ENCODE measurements around the gene SMAD9. TPM values are rescaled to one million over a fixed set of nuclear protein-coding genes. Genes with fewer than 3 reads are reported as not detected.

Gene SMAD9
- total and polyA plus RNA-seq, 2 of the 13 experiments (the other 11 are each of a cell fraction or from before 2014, with no cell fraction given), result 4.2 to 7.7 TPM

GRCh38 chr13:36882829-36883390 is 37.1 kb downstream of the SMAD9 start (continued):
- 0 out of 2 replicates have a peak, but pooled peaks have one; percentile 37 for TF ChIP-seq DMAP1 (CRISPR knock-in tag; IDR thresholded peaks at IDR 0.05)
- no peak for TF ChIP-seq FOXM1 (CRISPR knock-in tag; IDR thresholded peaks at IDR 0.05)
- no peak for TF ChIP-seq ETV6 (CRISPR knock-in tag; conservative IDR thresholded peaks at IDR 0.05)
- peak; percentile 51 for TF ChIP-seq MIXL1 (CRISPR knock-in tag; IDR thresholded peaks at IDR 0.05)
- no peak for TF ChIP-seq KLF9 (CRISPR knock-in tag; IDR thresholded peaks at IDR 0.05; ENCODE audit: low read depth)
- TF ChIP-seq ZNF841 (CRISPR knock-in tag; IDR thresholded peaks at IDR 0.05; ENCODE audit: borderline replicate concordance), result no peak
- no peak; the same call in 1 of the 2 replicates for TF ChIP-seq YEATS4 (CRISPR knock-in tag; IDR thresholded peaks at IDR 0.05; ENCODE audit: borderline replicate concordance)
- TF ChIP-seq GPN1 (CRISPR knock-in tag; IDR thresholded peaks at IDR 0.05; ENCODE audit: borderline replicate concordance), result no peak
- TF ChIP-seq NFYB (CRISPR knock-in tag; IDR thresholded peaks at IDR 0.05), result no peak
- no peak for TF ChIP-seq ZMAT3 (CRISPR knock-in tag; conservative IDR thresholded peaks at IDR 0.05)
- TF ChIP-seq THAP11 (CRISPR knock-in tag; IDR thresholded peaks at IDR 0.05), result no peak
- TF ChIP-seq CC2D1A (CRISPR knock-in tag; IDR thresholded peaks at IDR 0.05), result no peak
- no peak for TF ChIP-seq ZNF24 (IDR thresholded peaks at IDR 0.05)
- TF ChIP-seq, protein P1, sequence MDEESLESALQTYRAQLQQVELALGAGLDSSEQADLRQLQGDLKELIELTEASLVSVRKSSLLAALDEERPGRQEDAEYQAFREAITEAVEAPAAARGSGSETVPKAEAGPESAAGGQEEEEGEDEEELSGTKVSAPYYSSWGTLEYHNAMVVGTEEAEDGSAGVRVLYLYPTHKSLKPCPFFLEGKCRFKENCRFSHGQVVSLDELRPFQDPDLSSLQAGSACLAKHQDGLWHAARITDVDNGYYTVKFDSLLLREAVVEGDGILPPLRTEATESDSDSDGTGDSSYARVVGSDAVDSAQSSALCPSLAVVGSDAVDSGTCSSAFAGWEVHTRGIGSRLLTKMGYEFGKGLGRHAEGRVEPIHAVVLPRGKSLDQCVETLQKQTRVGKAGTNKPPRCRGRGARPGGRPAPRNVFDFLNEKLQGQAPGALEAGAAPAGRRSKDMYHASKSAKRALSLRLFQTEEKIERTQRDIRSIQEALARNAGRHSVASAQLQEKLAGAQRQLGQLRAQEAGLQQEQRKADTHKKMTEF (CRISPR knock-in tag; IDR thresholded peaks at IDR 0.05), result peak; percentile 62
- no peak for TF ChIP-seq CEBPZ (IDR thresholded peaks at IDR 0.05; ENCODE audit: low read length)
- peak; percentile 72; the same call in 1 of the 2 replicates for TF ChIP-seq KDM1A (CRISPR knock-in tag; IDR thresholded peaks at IDR 0.05)
- peak; percentile 43; the same call in 1 of the 2 replicates for TF ChIP-seq PPARG (CRISPR knock-in tag; conservative IDR thresholded peaks at IDR 0.05)
- no peak for TF ChIP-seq ZNF124 (CRISPR knock-in tag; IDR thresholded peaks at IDR 0.05)
- TF ChIP-seq MED8 (CRISPR knock-in tag; IDR thresholded peaks at IDR 0.05; ENCODE audit: insufficient replicate concordance), result peak; percentile 59
- 0 out of 2 replicates have a peak, but pooled peaks have one; percentile 39 for TF ChIP-seq TGIF2 (CRISPR knock-in tag; IDR thresholded peaks at IDR 0.05)
- TF ChIP-seq, protein P2, sequence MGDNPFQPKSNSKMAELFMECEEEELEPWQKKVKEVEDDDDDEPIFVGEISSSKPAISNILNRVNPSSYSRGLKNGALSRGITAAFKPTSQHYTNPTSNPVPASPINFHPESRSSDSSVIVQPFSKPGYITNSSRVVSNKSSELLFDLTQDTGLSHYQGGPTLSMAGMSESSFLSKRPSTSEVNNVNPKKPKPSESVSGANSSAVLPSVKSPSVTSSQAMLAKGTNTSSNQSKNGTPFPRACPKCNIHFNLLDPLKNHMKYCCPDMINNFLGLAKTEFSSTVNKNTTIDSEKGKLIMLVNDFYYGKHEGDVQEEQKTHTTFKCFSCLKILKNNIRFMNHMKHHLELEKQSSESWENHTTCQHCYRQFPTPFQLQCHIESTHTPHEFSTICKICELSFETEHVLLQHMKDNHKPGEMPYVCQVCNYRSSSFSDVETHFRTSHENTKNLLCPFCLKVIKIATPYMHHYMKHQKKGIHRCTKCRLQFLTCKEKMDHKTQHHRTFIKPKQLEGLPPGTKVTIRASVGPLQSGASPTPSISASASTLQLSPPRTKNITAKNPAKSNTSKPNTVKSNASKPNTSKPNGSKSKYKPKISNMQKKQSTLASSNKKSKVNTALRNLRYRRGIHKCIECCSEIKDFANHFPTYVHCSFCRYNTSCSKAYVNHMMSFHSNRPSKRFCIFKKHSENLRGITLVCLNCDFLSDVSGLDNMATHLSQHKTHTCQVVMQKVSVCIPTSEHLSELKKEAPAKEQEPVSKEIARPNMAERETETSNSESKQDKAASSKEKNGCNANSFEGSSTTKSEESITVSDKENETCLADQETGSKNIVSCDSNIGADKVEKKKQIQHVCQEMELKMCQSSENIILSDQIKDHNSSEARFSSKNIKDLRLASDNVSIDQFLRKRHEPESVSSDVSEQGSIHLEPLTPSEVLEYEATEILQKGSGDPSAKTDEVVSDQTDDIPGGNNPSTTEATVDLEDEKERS (CRISPR knock-in tag; IDR thresholded peaks at IDR 0.05), result peak; percentile 79; the same call in 1 of the 2 replicates
- peak; percentile 96 for TF ChIP-seq ELF3 (CRISPR knock-in tag; IDR thresholded peaks at IDR 0.05)
- 0 out of 2 replicates have a peak, but pooled peaks have one; percentile 28 for TF ChIP-seq HHEX (CRISPR knock-in tag; IDR thresholded peaks at IDR 0.05)
- no peak for TF ChIP-seq FOSL1 (CRISPR knock-in tag; IDR thresholded peaks at IDR 0.05; ENCODE audit: borderline replicate concordance)
- TF ChIP-seq RXRA (CRISPR knock-in tag; IDR thresholded peaks at IDR 0.05), result peak; percentile 68; the same call in 1 of the 2 replicates
- TF ChIP-seq ZNF263 (CRISPR knock-in tag; IDR thresholded peaks at IDR 0.05), result no peak
- TF ChIP-seq MAFF (IDR thresholded peaks at IDR 0.05; ENCODE audit: low read depth, low read length), result no peak

All from HepG2 (cell line).